HCT116 (cell line): ENCODE results near the gene SCAI. TPM values are rescaled to one million over a fixed set of nuclear protein-coding genes. Genes with fewer than 3 reads are reported as not detected.

Experiments
- ATAC-seq: fragments of 200-7000 bp; cut with Tn5 transposase; 2 replicates; pipeline ENCODE4 v1.9.1; 2020; ENCODE audit warnings: mild to moderate bottlenecking, moderate library complexity
- BruUV-seq: library from RNA; stranded (reverse); fragments of 400-500 nt; replicated peaks from 2 replicates; lab custom pipeline; 2021; lab: Mats Ljungman, UMichigan
- CTCF ChIA-PET: fragments of 300-600 bp; sonication (Branson Sonifier 250); formaldehyde crosslinking; loops from one replicate; lab custom pipeline; 2021; ENCODE audit warnings: antibody characterized with exemption; lab: Charles Lee
- POLR2A ChIA-PET: fragments of 300-600, 350-600 bp; sonication (Branson Sonifier 250); formaldehyde crosslinking; loops from one replicate; lab custom pipeline; 2021; ENCODE audit warnings: antibody characterized with exemption; lab: Charles Lee
- RAD21 ChIA-PET, 2 experiments: fragments of 300-600 bp; sonication (Branson Sonifier 250); formaldehyde crosslinking; loops; one replicate each; lab custom pipeline; 2023; ENCODE audit warnings: low total read pairs in 2 of 2; ENCODE audit not compliant: uncharacterized antibody in 2 of 2, unreplicated experiment in 2 of 2, low non-redundant PET in 1 of 2; lab: Charles Lee
- DNase-seq: peaks from one replicate; pipeline ENCODE4 v3.0.0-alpha.2; 2010; ENCODE audit warnings: low read depth, low spot score
- H2AFZ ChIP-seq: fragments of 200-600 bp; shearing (Covaris generic), sonication (generic); 2 replicates; pipeline ENCODE4 v1.6.1; 2017; ENCODE audit warnings: low read depth, mixed run types, mixed read lengths, antibody characterized with exemption, low read length; ENCODE audit not compliant: poor library complexity, severe bottlenecking
- H3K27ac ChIP-seq: 2 replicates; pipeline ENCODE4 v1.5.1; 2012; ENCODE audit warnings: low read depth, low read length
- H3K27me3 ChIP-seq: fragments of 200-600 bp; sonication (generic); 2 replicates; pipeline ENCODE4 v1.6.1; 2016; ENCODE audit warnings: mixed run types, low read length, mixed read lengths; ENCODE audit not compliant: insufficient read depth
- H3K36me3 ChIP-seq, 2 experiments: fragments of 200-500 bp in 1 of 2; fragments of 200-600 bp in 1 of 2; sonication (Bioruptor generic) in 1 of 2; sonication (generic) in 1 of 2; 2 replicates each; pipeline versions ENCODE4 v1.5.1 to v1.6.1; 2014 to 2016; ENCODE audit warnings: low read length in 2 of 2, inconsistent platforms in 1 of 2, mixed read lengths in 1 of 2, mixed run types in 1 of 2; ENCODE audit not compliant: insufficient read depth in 2 of 2, control insufficient read depth in 1 of 2
- H3K4me1 ChIP-seq, 2 experiments: fragments of 200-600 bp in 1 of 2; sonication (generic) in 1 of 2; 2 replicates each; pipeline versions ENCODE4 v1.5.1 to v1.6.1; 2012 to 2017; ENCODE audit warnings: low read length in 2 of 2, inconsistent platforms in 1 of 2, mild to moderate bottlenecking in 1 of 2, mixed read lengths in 1 of 2, mixed run types in 1 of 2, moderate library complexity in 1 of 2; ENCODE audit not compliant: insufficient read depth in 2 of 2, control insufficient read depth in 1 of 2
- H3K4me2 ChIP-seq: fragments of 200-600 bp; sonication (generic); 2 replicates; pipeline ENCODE4 v1.6.1; 2017; ENCODE audit warnings: mixed run types, low read length, mixed read lengths
- H3K4me3 ChIP-seq, 2 experiments: fragments of 200-600 bp in 1 of 2; sonication (generic) in 1 of 2; replicated peaks in 1 of 2; 2 replicates each; pipeline ENCODE4 v1.5.1; 2011 to 2016; ENCODE audit warnings: low read length in 2 of 2, control low read depth in 1 of 2, low read depth in 1 of 2, mild to moderate bottlenecking in 1 of 2, mixed read lengths in 1 of 2, mixed run types in 1 of 2
- H3K79me2 ChIP-seq: fragments of 200-600 bp; sonication (generic); 2 replicates; pipeline ENCODE4 v1.6.1; 2017; ENCODE audit warnings: mild to moderate bottlenecking, mixed run types, low read length, moderate library complexity, mixed read lengths; ENCODE audit not compliant: insufficient read depth
- H3K9ac ChIP-seq: fragments of 200-600 bp; sonication (generic); 2 replicates; pipeline ENCODE4 v1.6.1; 2016; ENCODE audit warnings: low read length, mixed read lengths
- H3K9me2 ChIP-seq: fragments of 200-600 bp; sonication (generic), shearing (Covaris generic); 2 replicates; pipeline ENCODE4 v1.6.1; 2017; ENCODE audit warnings: mixed run types, mild to moderate bottlenecking, moderate library complexity; ENCODE audit not compliant: insufficient read depth
- H3K9me3 ChIP-seq, 2 experiments: fragments of 200-500 bp in 1 of 2; fragments of 200-600 bp in 1 of 2; sonication (Bioruptor generic) in 1 of 2; sonication (generic) in 1 of 2; 2 replicates each; pipeline ENCODE4 v1.6.1; 2014 to 2017; ENCODE audit warnings: low read length in 2 of 2, mixed read lengths in 2 of 2, inconsistent platforms in 1 of 2, low read depth in 1 of 2, mild to moderate bottlenecking in 1 of 2, mixed run types in 1 of 2, moderate library complexity in 1 of 2; ENCODE audit not compliant: control insufficient read depth in 1 of 2, insufficient read depth in 1 of 2
- H4K20me1 ChIP-seq: fragments of 200-600 bp; sonication (generic), shearing (Covaris generic); 2 replicates; pipeline ENCODE4 v1.6.1; 2017; ENCODE audit warnings: mixed run types, mild to moderate bottlenecking, moderate library complexity; ENCODE audit not compliant: insufficient read depth
- ATF3 ChIP-seq: IDR thresholded peaks from 2 replicates; pipeline ENCODE4 v1.6.1; 2012
- CBX3 ChIP-seq: IDR thresholded peaks from 2 replicates; pipeline ENCODE4 v1.6.1; 2012; ENCODE audit warnings: low read depth
- CTCF ChIP-seq, 3 experiments: fragments of 200-600 bp in 1 of 3; sonication (generic) in 1 of 3; IDR thresholded peaks in 2 of 3; conservative IDR thresholded peaks in 1 of 3; 2 replicates each; pipeline ENCODE4 v1.5.1; 2012 to 2017; ENCODE audit warnings: low read depth in 2 of 3, low read length in 2 of 3, antibody characterized with exemption in 1 of 3, borderline replicate concordance in 1 of 3, control low read depth in 1 of 3, mild to moderate bottlenecking in 1 of 3, mixed read lengths in 1 of 3, mixed run types in 1 of 3, moderate library complexity in 1 of 3; ENCODE audit not compliant: insufficient read depth in 1 of 3
- EGR1 ChIP-seq: IDR thresholded peaks from 2 replicates; pipeline ENCODE4 v1.6.1; 2012; ENCODE audit warnings: low read depth
- ELF1 ChIP-seq: IDR thresholded peaks from 2 replicates; pipeline ENCODE4 v1.6.1; 2012; ENCODE audit warnings: low read depth, borderline replicate concordance
- EZH2 ChIP-seq: fragments of 200-600 bp; sonication (generic); IDR thresholded peaks from 2 replicates; pipeline ENCODE4 v1.6.1; 2017; ENCODE audit warnings: antibody characterized with exemption, mixed run types
- EZH2phosphoT487 ChIP-seq: fragments of 200-600 bp; IDR thresholded peaks from 2 replicates; pipeline ENCODE4 v1.6.1; 2018; ENCODE audit warnings: antibody characterized with exemption, borderline replicate concordance
- FOSL1 ChIP-seq: IDR thresholded peaks from 2 replicates; pipeline ENCODE4 v1.6.1; 2012; ENCODE audit warnings: low read depth
- JUND ChIP-seq: IDR thresholded peaks from 2 replicates; pipeline ENCODE4 v1.6.1; 2012
- MAX ChIP-seq: IDR thresholded peaks from 2 replicates; pipeline ENCODE4 v1.6.1; 2012
- POLR2A ChIP-seq: IDR thresholded peaks from 2 replicates; pipeline ENCODE4 v1.7.0; 2011; ENCODE audit warnings: borderline replicate concordance; ENCODE audit not compliant: insufficient read depth, insufficient read length; ENCODE audit errors: extremely low read depth
- POLR2AphosphoS5 ChIP-seq: IDR thresholded peaks from 2 replicates; pipeline ENCODE4 v1.6.1; 2011; ENCODE audit warnings: mild to moderate bottlenecking, low read depth, low read length, moderate library complexity
- RAD21 ChIP-seq: IDR thresholded peaks from 2 replicates; pipeline ENCODE4 v1.6.1; 2012; ENCODE audit warnings: low read depth, mild to moderate bottlenecking
- SIN3A ChIP-seq: IDR thresholded peaks from 2 replicates; pipeline ENCODE4 v1.6.1; 2012; ENCODE audit warnings: low read depth
- SP1 ChIP-seq: IDR thresholded peaks from 2 replicates; pipeline ENCODE4 v1.6.1; 2012; ENCODE audit warnings: low read depth
- SRF ChIP-seq: IDR thresholded peaks from 2 replicates; pipeline ENCODE4 v1.6.1; 2012; ENCODE audit warnings: low read depth
- YY1 ChIP-seq: IDR thresholded peaks from 2 replicates; pipeline ENCODE4 v1.6.1; 2011; ENCODE audit warnings: low read length, low read depth, moderate library complexity, mild to moderate bottlenecking; ENCODE audit not compliant: insufficient replicate concordance; ENCODE audit errors: extremely low read depth
- ZFX ChIP-seq: fragments of 450-650 bp; IDR thresholded peaks from 2 replicates; pipeline ENCODE4 v1.6.1; 2017
- ZNF274 ChIP-seq: fragments of 200-500 bp; sonication (Bioruptor generic); IDR thresholded peaks from 2 replicates; pipeline ENCODE4 v1.6.1; 2014; ENCODE audit warnings: mild to moderate bottlenecking, low read depth, low read length, inconsistent platforms
- intact Hi-C: fragments of 100-400 bp; cut with micrococcal nuclease; formaldehyde crosslinking; loops from 2 replicates; pipeline ENCODE4 v1.10.0; 2022
- total RNA-seq: library from RNA; stranded (reverse); gene quantifications from one replicate; pipeline ENCODE4 v1.2.1, GENCODE V29; 2021; ENCODE audit not compliant: unreplicated experiment

The SCAI gene
- total RNA-seq, 1 experiment from 2014 or later = 14.0 TPM

- H3K79me2 ChIP-seq = no peaks in the 10 kb centered on the region
- H3K9me2 ChIP-seq = no peaks in the 10 kb centered on the region
- no peak for DNase-seq
- no peak overlapping the region for H3K9ac ChIP-seq
- H3K4me3 ChIP-seq = no peak overlapping the region
- no peaks in the 10 kb centered on the region for H3K4me1 ChIP-seq
- no TSS peak for BruUV-seq
- no peaks in the 10 kb centered on the region for H4K20me1 ChIP-seq
- H2AFZ ChIP-seq = no peak overlapping the region
- TF ChIP-seq SRF (no peak), MAX (no peak), EZH2 (no peak), FOSL1 (no peak), POLR2AphosphoS5 (no peak), ELF1 (no peak), CBX3 (no peak), JUND (no peak), SP1 (no peak), SIN3A (no peak), ZNF274 (no peak), CTCF (IDR thresholded peaks at IDR 0.05 in 2 of 3, conservative IDR thresholded peaks at IDR 0.05 in 1 of 3; ENCODE audit: borderline replicate concordance in 1 of 3, insufficient read depth in 1 of 3, low read depth in 2 of 3, low read length in 2 of 3) (no peak), RAD21 (no peak), EZH2phosphoT487 (no peak), ATF3 (no peak), YY1 (no peak), POLR2A (no peak), EGR1 (no peak), ZFX (no peak)
- no peaks in the 10 kb centered on the region for H3K36me3 ChIP-seq
- POLR2A ChIA-PET = no interaction called here
- intact Hi-C loops = no loop called here
- H3K27ac ChIP-seq = no peak overlapping the region
- H3K4me2 ChIP-seq = no peak overlapping the region
- RAD21 ChIA-PET = no interaction called here
- H3K9me3 ChIP-seq = no peaks in the 10 kb centered on the region
- CTCF ChIA-PET = no interaction called here
- H3K27me3 ChIP-seq = no peaks in the 10 kb centered on the region
- ATAC-seq = no peak
Observed at GRCh38 chr9:125066839-125067619, 76.3 kb downstream of the SCAI start.
